ENCODE measurements around the gene PDE1C.

DNA sequence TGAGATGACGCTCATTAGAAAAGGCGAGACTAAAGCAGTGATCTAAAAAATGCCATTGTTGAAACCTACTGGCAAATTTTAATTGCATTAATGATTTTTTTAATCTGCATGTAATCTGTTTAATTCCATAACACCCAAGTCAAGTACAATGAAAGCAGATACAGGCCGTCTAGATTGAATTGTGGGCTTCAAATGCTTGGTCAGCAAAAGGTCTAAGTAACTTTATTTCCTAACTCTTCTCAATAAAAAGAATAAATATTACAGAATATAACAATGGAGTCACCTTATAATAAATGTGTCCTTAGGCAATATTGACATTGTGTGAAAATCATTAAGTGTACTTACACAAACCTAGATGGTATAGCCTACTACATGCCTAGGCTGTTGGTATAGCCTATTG lies 20.6 kb downstream of the PDE1C start:
- TF ChIP-seq NRF1 (IDR thresholded peaks at IDR 0.05; ENCODE audit: low read depth, low read length) (no peak), YY1 (IDR thresholded peaks at IDR 0.05; ENCODE audit: low read depth) (no peak), ELF1 (IDR thresholded peaks at IDR 0.05) (no peak), MXI1 (IDR thresholded peaks at IDR 0.05; ENCODE audit: low read depth, low read length) (no peak), EZH2phosphoT487 (IDR thresholded peaks at IDR 0.05; ENCODE audit: borderline replicate concordance, low read depth) (no peak), EP300 (IDR thresholded peaks at IDR 0.05; ENCODE audit: borderline replicate concordance in 1 of 2, low read depth in 1 of 2, low read length in 1 of 2) (no peak), POLR2AphosphoS5 (IDR thresholded peaks at IDR 0.05; ENCODE audit: low read depth, low read length) (no peak), GATA2 (CRISPR knock-in tag; IDR thresholded peaks at IDR 0.05) (no peak), TCF12 (IDR thresholded peaks at IDR 0.05) (no peak), RFX5 (IDR thresholded peaks at IDR 0.05; ENCODE audit: low read length) (no peak)
- TF ChIP-seq, protein P1, sequence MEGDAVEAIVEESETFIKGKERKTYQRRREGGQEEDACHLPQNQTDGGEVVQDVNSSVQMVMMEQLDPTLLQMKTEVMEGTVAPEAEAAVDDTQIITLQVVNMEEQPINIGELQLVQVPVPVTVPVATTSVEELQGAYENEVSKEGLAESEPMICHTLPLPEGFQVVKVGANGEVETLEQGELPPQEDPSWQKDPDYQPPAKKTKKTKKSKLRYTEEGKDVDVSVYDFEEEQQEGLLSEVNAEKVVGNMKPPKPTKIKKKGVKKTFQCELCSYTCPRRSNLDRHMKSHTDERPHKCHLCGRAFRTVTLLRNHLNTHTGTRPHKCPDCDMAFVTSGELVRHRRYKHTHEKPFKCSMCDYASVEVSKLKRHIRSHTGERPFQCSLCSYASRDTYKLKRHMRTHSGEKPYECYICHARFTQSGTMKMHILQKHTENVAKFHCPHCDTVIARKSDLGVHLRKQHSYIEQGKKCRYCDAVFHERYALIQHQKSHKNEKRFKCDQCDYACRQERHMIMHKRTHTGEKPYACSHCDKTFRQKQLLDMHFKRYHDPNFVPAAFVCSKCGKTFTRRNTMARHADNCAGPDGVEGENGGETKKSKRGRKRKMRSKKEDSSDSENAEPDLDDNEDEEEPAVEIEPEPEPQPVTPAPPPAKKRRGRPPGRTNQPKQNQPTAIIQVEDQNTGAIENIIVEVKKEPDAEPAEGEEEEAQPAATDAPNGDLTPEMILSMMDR (IDR thresholded peaks at IDR 0.05): no peak
- TF ChIP-seq, protein P2, sequence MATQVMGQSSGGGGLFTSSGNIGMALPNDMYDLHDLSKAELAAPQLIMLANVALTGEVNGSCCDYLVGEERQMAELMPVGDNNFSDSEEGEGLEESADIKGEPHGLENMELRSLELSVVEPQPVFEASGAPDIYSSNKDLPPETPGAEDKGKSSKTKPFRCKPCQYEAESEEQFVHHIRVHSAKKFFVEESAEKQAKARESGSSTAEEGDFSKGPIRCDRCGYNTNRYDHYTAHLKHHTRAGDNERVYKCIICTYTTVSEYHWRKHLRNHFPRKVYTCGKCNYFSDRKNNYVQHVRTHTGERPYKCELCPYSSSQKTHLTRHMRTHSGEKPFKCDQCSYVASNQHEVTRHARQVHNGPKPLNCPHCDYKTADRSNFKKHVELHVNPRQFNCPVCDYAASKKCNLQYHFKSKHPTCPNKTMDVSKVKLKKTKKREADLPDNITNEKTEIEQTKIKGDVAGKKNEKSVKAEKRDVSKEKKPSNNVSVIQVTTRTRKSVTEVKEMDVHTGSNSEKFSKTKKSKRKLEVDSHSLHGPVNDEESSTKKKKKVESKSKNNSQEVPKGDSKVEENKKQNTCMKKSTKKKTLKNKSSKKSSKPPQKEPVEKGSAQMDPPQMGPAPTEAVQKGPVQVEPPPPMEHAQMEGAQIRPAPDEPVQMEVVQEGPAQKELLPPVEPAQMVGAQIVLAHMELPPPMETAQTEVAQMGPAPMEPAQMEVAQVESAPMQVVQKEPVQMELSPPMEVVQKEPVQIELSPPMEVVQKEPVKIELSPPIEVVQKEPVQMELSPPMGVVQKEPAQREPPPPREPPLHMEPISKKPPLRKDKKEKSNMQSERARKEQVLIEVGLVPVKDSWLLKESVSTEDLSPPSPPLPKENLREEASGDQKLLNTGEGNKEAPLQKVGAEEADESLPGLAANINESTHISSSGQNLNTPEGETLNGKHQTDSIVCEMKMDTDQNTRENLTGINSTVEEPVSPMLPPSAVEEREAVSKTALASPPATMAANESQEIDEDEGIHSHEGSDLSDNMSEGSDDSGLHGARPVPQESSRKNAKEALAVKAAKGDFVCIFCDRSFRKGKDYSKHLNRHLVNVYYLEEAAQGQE (IDR thresholded peaks at IDR 0.05; ENCODE audit: low read depth, low read length): no peak
- TF ChIP-seq, protein P3, sequence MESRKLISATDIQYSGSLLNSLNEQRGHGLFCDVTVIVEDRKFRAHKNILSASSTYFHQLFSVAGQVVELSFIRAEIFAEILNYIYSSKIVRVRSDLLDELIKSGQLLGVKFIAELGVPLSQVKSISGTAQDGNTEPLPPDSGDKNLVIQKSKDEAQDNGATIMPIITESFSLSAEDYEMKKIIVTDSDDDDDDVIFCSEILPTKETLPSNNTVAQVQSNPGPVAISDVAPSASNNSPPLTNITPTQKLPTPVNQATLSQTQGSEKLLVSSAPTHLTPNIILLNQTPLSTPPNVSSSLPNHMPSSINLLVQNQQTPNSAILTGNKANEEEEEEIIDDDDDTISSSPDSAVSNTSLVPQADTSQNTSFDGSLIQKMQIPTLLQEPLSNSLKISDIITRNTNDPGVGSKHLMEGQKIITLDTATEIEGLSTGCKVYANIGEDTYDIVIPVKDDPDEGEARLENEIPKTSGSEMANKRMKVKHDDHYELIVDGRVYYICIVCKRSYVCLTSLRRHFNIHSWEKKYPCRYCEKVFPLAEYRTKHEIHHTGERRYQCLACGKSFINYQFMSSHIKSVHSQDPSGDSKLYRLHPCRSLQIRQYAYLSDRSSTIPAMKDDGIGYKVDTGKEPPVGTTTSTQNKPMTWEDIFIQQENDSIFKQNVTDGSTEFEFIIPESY (IDR thresholded peaks at IDR 0.05; ENCODE audit: borderline replicate concordance, low read depth): no peak

All from SK-N-SH (cell line).